ENCODE measurements around the gene PCSK9. TPM values are rescaled to one million over a fixed set of nuclear protein-coding genes. Genes with fewer than 3 reads are reported as not detected.

PCSK9 gene
- total and polyA plus RNA-seq, 4 donors: 0.13 to 0.42 (median 0.38) TPM; not detected in 1

DNA sequence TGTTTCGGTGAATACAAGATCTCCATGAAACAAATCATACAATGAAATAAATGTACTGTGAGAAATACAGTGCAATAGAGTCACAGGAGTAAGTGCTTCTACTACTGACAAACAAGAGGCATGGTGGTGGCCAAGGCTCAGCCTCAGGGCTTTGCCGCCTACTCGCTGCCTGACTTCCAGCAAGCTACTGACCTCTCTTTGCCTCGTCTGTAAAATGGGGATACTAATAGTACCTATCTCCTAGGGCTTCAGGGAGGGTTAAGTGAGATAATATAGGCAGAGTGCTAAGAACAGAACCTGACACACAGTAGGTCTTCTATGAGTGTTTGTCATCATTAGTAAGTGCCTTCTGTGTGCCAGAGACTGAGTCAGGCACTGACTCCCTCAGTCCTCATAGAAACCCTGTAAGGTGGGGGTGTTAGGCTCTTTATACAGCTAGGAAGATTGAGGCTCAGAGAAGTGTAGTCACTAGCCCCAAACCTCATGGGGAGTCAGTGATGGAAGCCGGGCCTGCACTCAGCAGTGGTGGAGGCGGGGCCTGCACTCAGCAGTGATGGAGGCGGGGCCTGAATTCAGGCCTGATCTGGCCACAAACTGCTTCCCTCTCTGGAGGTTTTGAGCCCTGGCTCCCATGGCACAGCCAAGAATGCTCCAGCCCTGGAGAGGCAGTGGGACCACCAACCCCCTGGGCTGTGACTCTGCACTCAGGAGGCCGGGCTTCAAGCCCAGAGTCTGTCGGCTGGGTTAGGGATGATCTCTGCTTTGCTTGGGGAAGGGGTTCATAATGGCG lies 33.8 kb upstream of the PCSK9 start:
- Histone ChIP-seq H3K4me3 (ENCODE audit: low read length in 2 of 2) (no peak overlapping the region), H3K36me3 (ENCODE audit: control insufficient read depth in 1 of 2, insufficient read depth in 2 of 2, low read length in 1 of 2) (no peaks in the 10 kb centered on the region), H3K27me3 (ENCODE audit: control insufficient read depth in 1 of 2, insufficient read depth in 2 of 2, low read length in 1 of 2) (no peaks in the 10 kb centered on the region), H3K27ac (ENCODE audit: low read depth in 1 of 2, low read length in 2 of 2) (no peak overlapping the region), H3K4me1 (ENCODE audit: control insufficient read depth in 1 of 2, insufficient read depth in 2 of 2, low read length in 2 of 2) (no peaks in the 10 kb centered on the region), H3K9me3 (ENCODE audit: control insufficient read depth, low read length) (no peaks in the 10 kb centered on the region)
- DNase-seq (peak; percentile 3 to 71), ATAC-seq (ENCODE audit: low FRiP score) (no peak)
- intact Hi-C loops (cut with DNase I): no loop called here
- WGBS, 2 donors: 88 to 89% methylated on average over 10 of the region's 10 CpGs

DNA sequence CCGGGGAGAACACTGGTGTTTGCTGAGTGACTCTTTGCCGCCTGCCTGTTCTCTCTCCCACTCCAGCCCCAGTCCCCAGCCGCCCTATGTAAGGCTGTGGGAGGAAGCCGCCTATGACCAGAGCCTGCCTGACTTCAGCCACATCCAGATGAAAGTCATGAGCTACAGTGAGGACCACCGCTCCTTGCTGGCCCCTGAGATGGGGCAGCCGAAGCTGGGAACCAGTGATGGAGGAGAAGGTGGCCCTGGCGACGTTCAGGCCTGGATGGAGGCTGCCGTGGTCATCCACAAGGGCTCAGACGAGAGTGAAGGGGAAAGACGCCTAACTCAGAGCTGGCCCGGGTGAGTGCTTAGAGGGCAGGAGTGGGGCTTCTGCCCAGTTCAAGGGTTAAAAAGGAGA lies 32.4 kb upstream of the PCSK9 start:
- 95 to 96% methylated on average over 12 of the region's 12 CpGs for WGBS, 2 donors
- H3K4me3 ChIP-seq (ENCODE audit: low read length in 2 of 2): no peak overlapping the region
- no peaks in the 10 kb centered on the region for H3K36me3 ChIP-seq (ENCODE audit: control insufficient read depth in 1 of 2, insufficient read depth in 2 of 2, low read length in 1 of 2)
- no peaks in the 10 kb centered on the region for H3K9me3 ChIP-seq (ENCODE audit: control insufficient read depth, low read length)
- no peak overlapping the region for H3K27ac ChIP-seq (ENCODE audit: low read depth in 1 of 2, low read length in 2 of 2)
- ATAC-seq (ENCODE audit: low FRiP score) (no peak), DNase-seq (peak; percentile 25 to 61)
- intact Hi-C loops (cut with DNase I): no loop called here
- no peaks in the 10 kb centered on the region for H3K4me1 ChIP-seq (ENCODE audit: control insufficient read depth in 1 of 2, insufficient read depth in 2 of 2, low read length in 2 of 2)
- no peaks in the 10 kb centered on the region for H3K27me3 ChIP-seq (ENCODE audit: control insufficient read depth in 1 of 2, insufficient read depth in 2 of 2, low read length in 1 of 2)

DNA sequence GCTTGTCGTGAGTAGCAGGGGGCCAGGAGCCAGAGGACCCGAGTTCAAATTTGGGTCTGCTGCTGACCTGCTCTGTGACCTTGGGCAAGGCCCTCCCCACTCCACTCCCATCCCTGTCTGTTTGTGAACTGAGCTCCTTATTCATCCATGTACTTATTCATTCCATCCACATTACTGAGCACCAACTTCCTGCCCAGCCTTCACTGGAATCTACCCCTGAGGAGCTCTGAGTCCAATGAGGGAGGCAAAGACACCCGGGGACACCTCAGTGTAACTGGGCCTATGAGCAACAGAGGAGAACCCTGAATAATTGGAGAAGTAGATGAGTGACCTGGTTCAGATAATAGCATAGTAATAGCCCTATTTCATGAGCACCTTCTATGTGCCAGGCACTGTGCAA lies 31.7 kb upstream of the PCSK9 start:
- Histone ChIP-seq H3K4me3 (ENCODE audit: low read length in 2 of 2) (no peak overlapping the region), H3K36me3 (ENCODE audit: control insufficient read depth in 1 of 2, insufficient read depth in 2 of 2, low read length in 1 of 2) (no peaks in the 10 kb centered on the region), H3K9me3 (ENCODE audit: control insufficient read depth, low read length) (no peaks in the 10 kb centered on the region), H3K4me1 (ENCODE audit: control insufficient read depth in 1 of 2, insufficient read depth in 2 of 2, low read length in 2 of 2) (no peaks in the 10 kb centered on the region), H3K27ac (ENCODE audit: low read depth in 1 of 2, low read length in 2 of 2) (no peak overlapping the region), H3K27me3 (ENCODE audit: control insufficient read depth in 1 of 2, insufficient read depth in 2 of 2, low read length in 1 of 2) (no peaks in the 10 kb centered on the region)
- 82 to 88% methylated on average over 3 of the region's 3 CpGs for WGBS, 2 donors
- no peak for ATAC-seq (ENCODE audit: low FRiP score)
- intact Hi-C loops (cut with DNase I): no loop called here
- peak; percentile 14 to 27 for DNase-seq

DNA sequence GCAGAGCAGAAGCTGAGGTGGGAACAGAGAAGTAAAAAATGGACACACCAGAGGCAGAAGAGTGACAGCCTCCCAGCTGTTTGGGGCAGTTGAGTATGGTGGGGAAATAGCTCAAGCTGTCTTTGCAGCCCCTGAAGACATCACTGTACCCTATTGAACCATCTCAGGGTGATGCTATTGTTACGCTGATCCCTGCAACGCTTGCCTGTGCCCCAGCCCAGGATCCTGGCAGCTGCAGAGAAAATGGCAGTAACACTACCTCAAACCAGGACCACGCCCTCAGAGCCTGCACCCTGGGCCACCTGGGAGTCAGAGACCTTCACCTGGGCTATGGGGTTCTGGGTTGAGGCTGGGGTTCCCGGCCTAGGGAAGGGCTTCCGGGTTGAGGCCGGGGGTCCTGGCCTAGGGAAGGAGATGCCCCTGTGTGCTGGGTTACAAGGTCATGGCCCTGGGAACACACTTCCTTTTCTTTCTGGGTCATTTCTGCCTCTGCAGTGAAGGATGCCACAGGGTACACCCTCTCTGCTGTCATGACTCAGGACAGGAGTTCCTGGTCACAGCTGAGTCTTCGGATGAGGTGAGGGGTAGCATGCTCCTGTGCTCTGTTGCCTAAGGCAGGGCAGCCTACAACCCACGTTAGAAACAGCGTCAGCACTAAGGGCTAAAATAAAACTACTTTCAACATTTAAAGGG lies 29.0 kb upstream of the PCSK9 start:
- Histone ChIP-seq H3K4me1 (ENCODE audit: control insufficient read depth in 1 of 2, insufficient read depth in 2 of 2, low read length in 2 of 2) (no peaks in the 10 kb centered on the region), H3K9me3 (ENCODE audit: control insufficient read depth, low read length) (no peaks in the 10 kb centered on the region), H3K36me3 (ENCODE audit: control insufficient read depth in 1 of 2, insufficient read depth in 2 of 2, low read length in 1 of 2) (no peaks in the 10 kb centered on the region), H3K27me3 (ENCODE audit: control insufficient read depth in 1 of 2, insufficient read depth in 2 of 2, low read length in 1 of 2) (no peaks in the 10 kb centered on the region), H3K27ac (ENCODE audit: low read depth in 1 of 2, low read length in 2 of 2) (no peak overlapping the region), H3K4me3 (ENCODE audit: low read length in 2 of 2) (no peak overlapping the region)
- peak; percentile 37 to 60 for DNase-seq
- no peak for ATAC-seq (ENCODE audit: low FRiP score)
- intact Hi-C loops (cut with DNase I): no loop called here
- WGBS, 2 donors: 91 to 93% methylated on average over 9 of the region's 9 CpGs

DNA sequence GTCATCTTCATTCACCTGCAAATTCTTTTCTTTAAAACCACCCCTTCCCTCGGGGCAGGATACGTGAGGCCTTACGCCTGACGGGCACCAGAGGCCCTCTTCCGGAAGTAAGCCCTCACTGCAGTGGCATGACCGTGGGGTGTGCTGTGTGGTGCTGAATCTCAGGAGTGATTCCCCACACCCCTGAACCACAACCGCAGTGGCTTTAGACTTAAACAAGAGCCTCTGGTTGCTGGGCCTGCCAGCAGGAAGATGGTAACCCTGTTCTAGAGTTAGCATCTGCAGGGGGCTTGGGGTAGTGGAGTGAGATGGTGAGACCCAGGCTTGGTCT lies 28.5 kb upstream of the PCSK9 start:
- Histone ChIP-seq H3K27ac (ENCODE audit: low read depth in 1 of 2, low read length in 2 of 2) (no peak overlapping the region), H3K27me3 (ENCODE audit: control insufficient read depth in 1 of 2, insufficient read depth in 2 of 2, low read length in 1 of 2) (no peaks in the 10 kb centered on the region), H3K9me3 (ENCODE audit: control insufficient read depth, low read length) (no peaks in the 10 kb centered on the region), H3K4me3 (ENCODE audit: low read length in 2 of 2) (no peak overlapping the region), H3K36me3 (ENCODE audit: control insufficient read depth in 1 of 2, insufficient read depth in 2 of 2, low read length in 1 of 2) (no peaks in the 10 kb centered on the region), H3K4me1 (ENCODE audit: control insufficient read depth in 1 of 2, insufficient read depth in 2 of 2, low read length in 2 of 2) (no peaks in the 10 kb centered on the region)
- intact Hi-C loops (cut with DNase I): no loop called here
- peak; percentile 6 to 39 for DNase-seq
- ATAC-seq (ENCODE audit: low FRiP score): no peak
- 89 to 94% methylated on average over 7 of the region's 7 CpGs for WGBS, 2 donors

DNA sequence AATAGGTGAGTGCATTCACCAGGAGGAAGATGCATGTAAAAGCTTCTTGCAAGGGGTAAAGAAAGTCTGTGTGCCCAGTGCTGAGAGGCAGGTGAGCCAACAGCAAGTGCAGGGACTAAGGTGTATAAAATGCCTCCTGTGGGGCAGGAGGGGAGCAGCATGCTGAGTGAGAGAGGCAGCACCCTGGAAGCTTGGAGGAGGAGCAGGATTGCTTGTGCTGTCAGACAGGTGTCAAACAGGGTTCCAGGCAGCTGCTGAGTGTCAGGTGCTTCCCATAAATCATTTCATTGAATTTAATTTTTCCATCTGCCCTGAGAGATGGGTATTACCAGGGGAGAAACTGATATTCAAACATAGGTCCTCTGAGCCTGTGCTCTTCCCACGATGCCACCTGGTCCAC lies 26.7 kb upstream of the PCSK9 start:
- Histone ChIP-seq H3K36me3 (ENCODE audit: control insufficient read depth in 1 of 2, insufficient read depth in 2 of 2, low read length in 1 of 2) (no peaks in the 10 kb centered on the region), H3K4me3 (ENCODE audit: low read length in 2 of 2) (no peak overlapping the region), H3K4me1 (ENCODE audit: control insufficient read depth in 1 of 2, insufficient read depth in 2 of 2, low read length in 2 of 2) (no peaks in the 10 kb centered on the region), H3K9me3 (ENCODE audit: control insufficient read depth, low read length) (no peaks in the 10 kb centered on the region), H3K27me3 (ENCODE audit: control insufficient read depth in 1 of 2, insufficient read depth in 2 of 2, low read length in 1 of 2) (no peaks in the 10 kb centered on the region), H3K27ac (ENCODE audit: low read depth in 1 of 2, low read length in 2 of 2) (no peak overlapping the region)
- 79 to 89% methylated on average over 1 of the region's 1 CpG for WGBS, 2 donors
- DNase-seq (peak; percentile 9 to 26), ATAC-seq (ENCODE audit: low FRiP score) (no peak)
- intact Hi-C loops (cut with DNase I): no loop called here

DNA sequence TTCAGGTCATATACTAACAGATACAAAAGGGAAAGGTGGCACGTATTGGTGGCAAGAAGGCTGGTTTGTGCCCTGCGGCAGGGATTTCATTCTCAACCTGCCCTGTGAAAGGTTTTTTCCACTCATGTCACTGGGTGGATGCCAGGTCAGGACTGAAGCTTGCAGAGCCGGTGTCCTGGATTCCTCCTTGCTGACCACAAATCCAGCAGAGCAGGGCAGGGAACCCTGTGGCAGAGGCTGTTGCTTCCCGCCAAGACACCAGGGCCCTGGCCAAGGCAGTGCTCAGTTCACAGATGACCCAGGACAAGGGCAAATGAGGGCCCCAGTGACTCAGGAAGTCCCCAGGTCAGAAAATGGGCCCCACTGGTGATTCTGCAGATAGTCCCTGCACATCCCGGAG lies 24.2 kb upstream of the PCSK9 start:
- no peak overlapping the region for H3K4me3 ChIP-seq (ENCODE audit: low read length in 2 of 2)
- DNase-seq: peak; percentile 24 to 39
- ATAC-seq (ENCODE audit: low FRiP score): no peak
- WGBS, 2 donors: 87 to 88% methylated on average over 5 of the region's 5 CpGs
- intact Hi-C loops (cut with DNase I): no loop called here
- H3K9me3 ChIP-seq (ENCODE audit: control insufficient read depth, low read length): no peaks in the 10 kb centered on the region
- no peak overlapping the region for H3K27ac ChIP-seq (ENCODE audit: low read depth in 1 of 2, low read length in 2 of 2)
- H3K36me3 ChIP-seq (ENCODE audit: control insufficient read depth in 1 of 2, insufficient read depth in 2 of 2, low read length in 1 of 2): no peaks in the 10 kb centered on the region
- H3K4me1 ChIP-seq (ENCODE audit: control insufficient read depth in 1 of 2, insufficient read depth in 2 of 2, low read length in 2 of 2): no peaks in the 10 kb centered on the region
- H3K27me3 ChIP-seq (ENCODE audit: control insufficient read depth in 1 of 2, insufficient read depth in 2 of 2, low read length in 1 of 2): no peaks in the 10 kb centered on the region

DNA sequence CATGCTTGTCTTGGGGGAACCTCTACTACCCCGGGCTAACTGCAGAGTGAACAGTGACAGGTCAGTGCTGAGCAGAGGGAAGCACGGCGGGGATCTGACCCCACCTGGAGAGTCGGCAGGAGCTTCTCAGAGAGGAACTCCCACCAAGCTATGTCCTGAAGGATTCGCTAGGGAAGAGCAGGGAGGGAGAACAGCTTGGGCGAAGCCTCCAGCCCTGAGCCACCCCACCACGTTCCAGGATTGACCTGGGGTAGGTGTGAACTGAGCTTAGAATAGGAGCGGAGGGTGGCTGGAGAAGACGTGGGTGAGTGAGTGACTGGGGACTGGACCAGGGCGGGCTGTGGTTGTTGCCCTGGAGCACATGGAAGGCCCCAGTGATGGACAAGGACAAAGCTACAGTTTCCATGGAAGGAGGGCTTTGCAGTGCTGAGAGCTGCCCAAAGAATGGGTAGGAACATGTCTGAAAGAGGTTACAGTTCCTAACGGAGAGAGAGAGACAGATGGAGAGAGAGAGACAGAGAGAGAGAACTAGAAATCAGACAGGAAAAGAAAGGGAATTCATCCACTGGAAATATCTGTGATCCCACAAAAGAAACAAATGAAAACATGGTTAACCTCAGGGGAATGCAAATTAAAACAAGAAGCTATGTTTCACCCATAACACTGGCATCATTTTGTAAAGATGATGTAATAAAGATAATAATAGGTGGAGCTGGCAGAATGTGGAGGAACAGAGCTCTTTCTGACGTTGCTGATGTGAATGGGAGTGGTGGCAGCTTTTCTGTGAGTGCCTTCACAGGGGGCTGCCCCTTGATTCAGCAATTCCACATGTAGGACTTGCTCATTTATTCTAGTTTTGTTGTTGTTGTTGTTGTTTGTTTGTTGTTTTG lies 23.4 kb upstream of the PCSK9 start:
- no peaks in the 10 kb centered on the region for H3K9me3 ChIP-seq (ENCODE audit: control insufficient read depth, low read length)
- no peak overlapping the region for H3K4me3 ChIP-seq (ENCODE audit: low read length in 2 of 2)
- 68 to 69% methylated on average over 12 of the region's 12 CpGs for WGBS, 2 donors
- ATAC-seq (ENCODE audit: low FRiP score): no peak
- peak; percentile 22 to 62 for DNase-seq
- H3K36me3 ChIP-seq (ENCODE audit: control insufficient read depth in 1 of 2, insufficient read depth in 2 of 2, low read length in 1 of 2): no peaks in the 10 kb centered on the region
- no peaks in the 10 kb centered on the region for H3K27me3 ChIP-seq (ENCODE audit: control insufficient read depth in 1 of 2, insufficient read depth in 2 of 2, low read length in 1 of 2)
- intact Hi-C loops (cut with DNase I): no loop called here
- H3K4me1 ChIP-seq (ENCODE audit: control insufficient read depth in 1 of 2, insufficient read depth in 2 of 2, low read length in 2 of 2): no peaks in the 10 kb centered on the region
- no peak overlapping the region for H3K27ac ChIP-seq (ENCODE audit: low read depth in 1 of 2, low read length in 2 of 2)
